HG03108 (cell line): ENCODE measurements around the gene NLRP5.

ENCODE experiments used
- ATAC-seq: cut with Tn5 transposase; IDR thresholded peaks from one replicate; pipeline ENCODE4 v1.9.1; 2021; ENCODE audit warnings: moderate library complexity; ENCODE audit not compliant: unreplicated experiment

Gene NLRP5

DNA sequence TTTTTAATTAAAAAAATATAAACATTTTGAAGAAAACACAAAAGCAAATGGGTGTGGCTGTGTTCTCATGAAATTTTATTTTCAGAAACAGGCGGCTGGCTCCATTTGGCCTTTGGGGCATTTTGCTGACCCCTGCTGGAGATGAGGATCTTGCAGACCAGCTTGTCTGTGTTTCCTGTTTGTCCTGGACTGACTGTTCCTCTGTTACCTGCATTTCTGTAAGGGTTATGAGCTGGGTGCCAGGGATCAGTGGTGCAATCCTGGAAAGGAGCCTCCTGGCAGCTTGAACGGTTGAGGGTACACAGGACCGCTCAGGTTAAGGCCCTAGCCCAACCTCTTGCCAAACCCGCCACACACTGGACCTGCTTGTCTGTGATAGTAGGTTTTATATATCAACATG, 84.6 kb downstream of the NLRP5 start:
- no peak for ATAC-seq

- no peak for ATAC-seq
Measured at GRCh38 chr19:56076498-56076897, 89.9 kb downstream of the NLRP5 start.

DNA sequence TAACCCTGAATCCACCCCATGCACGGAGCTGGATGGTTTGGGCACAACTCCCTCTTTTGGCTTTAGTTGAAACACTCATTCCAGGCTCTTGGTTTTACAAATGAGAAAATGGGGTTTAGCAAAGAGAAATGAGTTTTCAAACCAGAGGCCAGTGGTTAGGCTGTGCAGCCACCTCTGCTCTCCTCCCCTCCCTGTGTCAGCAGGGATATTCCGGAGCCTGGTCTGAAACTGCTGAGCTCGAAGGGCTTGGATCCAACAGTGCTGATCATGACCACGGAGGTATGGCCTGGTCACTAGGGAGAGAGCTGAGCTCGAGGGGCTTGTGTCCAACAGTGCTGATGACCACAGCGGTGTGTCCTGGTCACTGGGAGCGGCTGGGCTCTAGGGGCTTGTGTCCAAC, 93.0 kb downstream of the NLRP5 start:
- ATAC-seq: no peak

GRCh38 chr19:56080669-56081401, 94.3 kb downstream of the NLRP5 start:
- peak; percentile 87 for ATAC-seq

DNA sequence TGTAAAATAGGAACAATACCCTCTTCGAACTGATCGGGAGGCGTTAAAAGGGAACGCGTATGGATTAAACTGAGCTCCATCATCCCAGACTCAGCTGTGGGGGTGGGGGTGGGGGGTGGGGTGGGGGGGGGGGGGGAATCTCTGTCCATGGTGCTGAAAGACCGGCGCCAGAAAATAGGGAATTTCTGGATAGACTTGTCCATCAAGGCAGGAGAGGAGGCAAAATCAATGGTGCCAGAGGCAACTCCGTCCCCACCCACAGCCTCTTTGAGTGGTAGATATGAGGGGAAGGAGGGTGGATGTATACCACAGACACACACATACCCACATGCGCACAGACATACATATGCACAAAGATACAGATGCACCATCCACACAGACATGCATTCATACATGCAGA, 97.1 kb downstream of the NLRP5 start:
- no peak for ATAC-seq

- ATAC-seq: no peak
Measured at GRCh38 chr19:56084835-56085536, 98.4 kb downstream of the NLRP5 start.

DNA sequence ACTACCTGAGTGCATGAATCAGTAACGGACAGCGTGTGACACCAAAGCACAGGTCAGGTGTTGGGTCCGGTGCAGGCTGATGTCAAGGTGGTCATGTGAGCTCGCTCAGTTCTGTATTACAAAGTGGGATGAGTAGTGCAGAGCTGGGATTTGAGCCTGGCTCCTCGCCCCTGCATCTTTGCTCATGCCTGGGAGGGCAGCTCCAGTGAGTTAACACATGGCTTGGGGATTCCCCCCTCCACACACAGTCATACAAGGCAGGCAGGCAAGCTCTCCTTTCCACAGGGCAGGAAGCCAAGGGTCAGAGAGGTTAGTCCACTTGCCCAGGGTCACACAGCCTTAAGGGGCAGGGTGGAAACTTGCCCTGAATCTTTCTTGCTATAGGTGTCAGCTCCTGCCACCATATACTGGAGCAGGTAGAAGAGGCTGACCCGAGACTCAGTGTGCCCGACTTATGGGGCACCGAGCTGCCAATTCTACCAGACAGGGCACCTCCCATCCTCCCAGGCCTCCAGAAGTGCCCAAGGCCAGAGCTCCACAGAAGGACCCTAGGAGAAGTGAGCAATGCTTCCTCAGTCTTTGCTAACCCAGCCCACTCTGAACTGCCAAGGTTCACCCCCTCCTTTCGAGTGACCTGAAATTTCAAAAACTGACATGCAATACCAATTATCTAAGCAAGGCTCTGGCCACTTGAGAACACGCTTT, 99.1 kb downstream of the NLRP5 start:
- no peak for ATAC-seq

DNA sequence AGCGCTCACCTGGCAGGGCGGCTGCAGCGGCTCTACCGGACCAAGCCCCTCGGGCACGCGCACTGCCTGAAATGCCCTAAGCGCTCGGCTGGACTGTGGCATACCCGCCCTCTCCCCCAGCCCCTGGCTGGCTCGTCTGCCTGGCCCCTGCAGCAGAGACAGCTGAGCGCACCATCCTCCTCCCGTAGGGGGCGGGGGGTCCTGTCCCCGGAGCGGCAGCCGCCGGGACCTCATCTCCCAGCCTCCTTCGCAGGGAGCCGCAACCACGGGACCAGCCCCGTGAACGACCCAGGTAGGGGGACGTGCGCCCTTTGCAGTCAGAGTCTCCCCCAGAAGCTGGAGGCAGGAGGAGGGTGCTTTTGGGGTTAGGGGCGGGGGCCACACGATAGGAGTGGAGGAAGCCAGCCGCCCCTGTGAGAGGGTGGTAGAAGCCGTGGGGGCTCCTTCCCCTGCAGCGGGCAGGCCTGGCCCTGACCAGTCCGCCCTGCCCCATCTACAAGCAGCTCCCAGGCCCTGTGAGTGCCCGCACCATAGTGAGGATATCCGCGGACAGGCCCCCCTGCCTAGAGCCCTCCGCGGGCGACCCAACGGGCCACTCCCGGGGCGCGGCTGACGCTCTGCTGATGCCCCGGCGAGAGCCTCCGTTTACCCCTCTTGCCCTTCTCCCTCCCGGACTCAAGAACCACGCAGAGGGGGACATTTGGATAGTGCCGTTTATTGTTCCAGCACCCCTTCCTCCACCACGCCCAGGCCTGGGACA, 100.3 kb downstream of the NLRP5 start:
- no peak for ATAC-seq

DNA sequence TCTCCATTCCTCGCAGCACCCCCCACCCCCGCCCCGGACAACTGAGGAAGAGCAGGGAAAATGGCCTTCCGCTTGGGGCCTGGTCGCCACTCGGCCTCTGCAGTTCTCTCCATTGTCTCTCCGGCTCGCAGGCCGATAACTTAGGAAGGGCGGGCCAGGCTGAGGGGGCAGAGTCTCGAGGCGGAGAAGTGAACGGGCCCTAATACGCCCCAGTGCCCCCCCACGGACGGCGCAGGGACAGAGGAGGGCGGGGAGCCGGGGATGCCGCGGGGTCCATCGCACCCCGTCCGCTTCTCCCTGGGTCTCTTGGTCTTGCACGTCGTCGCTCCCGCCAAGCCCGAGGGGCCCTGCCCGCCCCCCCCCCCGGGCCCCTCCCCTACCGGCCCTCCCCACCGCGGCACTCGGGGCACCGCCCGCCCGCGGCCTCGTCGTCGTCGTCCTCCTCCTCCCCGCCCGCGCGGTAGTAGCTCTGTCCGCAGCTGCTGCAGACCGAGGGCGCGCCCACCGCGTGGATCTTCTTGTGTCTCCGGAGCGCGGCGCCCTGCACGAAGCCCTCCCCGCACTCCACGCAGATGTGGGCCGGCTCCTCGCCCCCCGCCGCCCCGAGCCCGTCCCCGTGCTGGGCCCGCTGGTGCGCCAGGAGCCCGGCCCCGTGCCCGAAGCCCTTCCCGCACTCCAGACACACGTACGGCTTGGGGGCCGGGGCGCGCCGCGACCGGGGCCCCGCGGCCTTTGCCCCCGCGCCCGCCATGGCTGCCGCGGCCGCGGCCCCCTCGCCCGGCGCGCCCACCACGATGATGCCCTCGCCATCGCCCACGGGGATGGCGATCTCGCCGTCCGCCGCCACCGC, 101.3 kb downstream of the NLRP5 start:
- no peak for ATAC-seq

DNA sequence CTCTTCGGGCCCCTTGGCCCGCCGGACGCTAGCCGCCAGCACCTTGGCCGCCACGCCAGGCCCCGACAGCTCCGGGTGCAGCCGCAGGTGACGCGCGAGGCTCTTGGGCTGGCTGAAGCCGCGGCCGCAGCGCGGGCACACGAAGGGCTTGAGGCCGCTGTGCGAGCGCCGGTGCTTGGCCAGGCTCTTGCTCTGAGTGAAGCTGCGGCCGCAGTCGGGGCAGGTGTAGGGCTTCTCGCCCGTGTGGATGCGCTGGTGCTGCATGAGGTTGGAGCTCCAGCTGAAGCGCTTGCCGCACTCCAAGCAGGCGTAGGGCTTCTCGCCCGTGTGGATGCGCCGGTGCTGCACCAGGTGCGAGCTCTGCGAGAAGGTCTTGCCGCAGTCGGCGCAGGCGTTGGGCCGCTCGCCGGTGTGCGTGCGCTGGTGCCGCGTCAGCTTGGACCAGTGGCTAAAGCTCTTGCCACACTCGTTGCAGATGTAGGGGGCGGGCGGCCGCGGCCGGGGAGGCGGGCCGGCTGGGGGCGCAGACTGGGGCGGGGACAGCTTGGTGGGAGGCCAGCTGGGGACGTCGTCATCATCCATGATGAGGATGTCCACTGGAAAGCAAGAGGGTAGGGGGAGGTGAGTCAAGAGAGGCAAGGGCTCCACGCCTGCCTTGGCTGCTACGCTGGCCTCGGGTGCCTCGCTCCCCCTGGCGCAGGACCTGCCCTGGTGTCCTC, 102.1 kb downstream of the NLRP5 start:
- ATAC-seq: no peak

DNA sequence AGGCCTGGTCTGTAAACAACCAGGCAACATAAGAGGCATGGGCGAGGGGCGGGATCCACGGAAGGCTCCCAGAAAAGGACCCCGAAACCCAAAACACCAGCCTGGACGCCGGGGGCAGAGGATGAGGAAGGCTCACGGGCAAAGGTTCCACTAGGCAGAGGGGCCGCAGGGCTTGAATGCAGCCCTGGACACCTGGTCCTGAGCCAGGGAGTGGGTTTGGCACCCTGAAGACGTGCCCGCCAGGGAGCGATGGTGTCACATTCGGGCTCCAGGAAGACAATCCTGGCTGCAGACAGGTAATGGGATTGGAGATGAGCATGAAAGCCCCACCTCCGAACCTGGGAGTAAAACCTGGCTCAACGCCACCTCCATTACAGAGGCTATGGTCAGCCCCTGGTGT, 102.8 kb downstream of the NLRP5 start:
- ATAC-seq: no peak

DNA sequence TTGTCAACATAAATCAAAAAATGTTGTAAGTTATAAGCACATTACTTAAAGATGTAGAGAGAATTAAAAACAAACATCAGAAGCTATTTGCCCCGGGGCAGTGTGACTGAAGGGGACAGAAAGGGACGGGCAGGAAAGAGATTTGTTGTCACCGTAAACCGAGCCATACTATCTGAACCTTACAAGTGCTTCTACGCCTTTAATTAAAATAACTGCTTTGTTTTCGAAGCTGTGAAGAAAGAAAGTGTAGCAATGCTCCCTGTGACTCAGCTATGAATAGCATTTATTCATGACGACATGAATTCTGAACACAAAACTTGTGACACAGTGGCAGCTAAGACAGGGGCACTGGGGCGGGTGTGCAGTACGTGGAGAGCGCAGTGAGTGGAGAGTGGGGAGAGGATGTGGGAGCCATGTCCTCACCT, 104.5 kb downstream of the NLRP5 start:
- no peak for ATAC-seq

GRCh38 chr19:56091751-56092546, 105.4 kb downstream of the NLRP5 start:
- no peak for ATAC-seq

DNA sequence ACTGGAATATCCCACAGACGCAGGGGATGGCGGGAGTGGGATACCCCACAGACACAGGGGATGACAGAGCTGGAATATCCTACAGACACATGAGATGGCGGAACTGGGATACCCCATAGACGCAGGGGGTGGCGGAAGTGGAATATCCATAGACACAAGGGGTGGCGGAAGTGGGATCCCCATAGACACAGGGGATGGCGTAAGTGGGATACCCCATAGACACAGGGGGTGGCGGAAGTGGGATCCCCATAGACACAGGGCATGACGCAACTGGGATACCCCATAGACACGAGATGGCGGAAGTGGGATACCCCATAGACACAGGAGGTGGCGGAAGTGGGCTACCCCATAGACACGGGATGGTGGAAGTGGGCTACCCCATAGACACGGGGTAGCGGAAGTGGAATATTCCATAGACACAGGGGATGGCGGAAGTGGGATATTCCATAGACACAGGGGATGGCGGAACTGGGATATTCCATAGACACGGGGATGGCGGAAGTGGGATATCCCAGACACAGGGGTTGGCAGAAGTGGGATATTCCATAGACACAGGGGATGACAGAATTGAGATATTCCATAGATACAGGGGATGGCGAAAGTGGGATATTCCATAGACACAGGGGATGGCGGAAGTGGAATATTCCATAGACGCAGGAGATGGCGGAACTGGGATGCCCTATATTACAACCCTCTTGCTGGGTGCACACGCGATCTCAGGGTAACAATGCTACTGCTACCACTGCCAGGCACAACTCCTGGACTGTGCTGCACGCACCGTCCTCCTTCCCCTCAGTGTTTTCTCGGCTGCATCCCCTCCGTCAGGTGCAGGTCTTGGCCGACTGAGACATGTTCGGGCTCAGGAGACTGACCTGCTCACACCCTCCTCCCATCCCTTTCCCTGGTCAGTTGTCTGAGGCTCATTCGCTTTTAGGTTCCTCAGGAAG, 106.4 kb downstream of the NLRP5 start:
- ATAC-seq: no peak

GRCh38 chr19:56094449-56094848, 107.9 kb downstream of the NLRP5 start:
- ATAC-seq: no peak

- ATAC-seq: no peak
Measured at GRCh38 chr19:56096665-56097064, 110.1 kb downstream of the NLRP5 start.

DNA sequence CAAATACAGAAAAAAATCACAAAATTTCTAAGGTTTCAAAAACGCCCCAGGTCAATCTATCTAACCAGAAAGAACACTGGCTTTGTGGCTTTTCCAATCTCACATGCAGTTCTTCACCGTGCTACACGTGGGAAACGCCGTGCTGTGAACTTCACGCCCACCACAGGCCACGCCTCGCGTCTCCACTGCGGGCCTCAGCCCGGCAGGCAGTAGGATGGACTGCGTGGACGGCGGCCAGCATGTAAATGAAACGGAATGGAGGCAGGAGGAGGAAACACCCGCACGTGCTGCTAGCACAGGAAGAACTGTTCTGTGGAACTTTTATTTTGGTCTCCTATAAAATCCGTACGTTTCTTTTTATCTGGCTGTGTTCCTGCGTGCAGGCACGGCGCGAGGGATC, 110.7 kb downstream of the NLRP5 start:
- no peak for ATAC-seq

- ATAC-seq: no peak
Measured at GRCh38 chr19:56097776-56098175, 111.2 kb downstream of the NLRP5 start.
